PC-3 (cell line): ENCODE measurements around the gene BEND7. TPM values are rescaled to one million over a fixed set of nuclear protein-coding genes. Genes with fewer than 3 reads are reported as not detected.

Experiments
- ATAC-seq: fragments of 200-7000 bp; cut with Tn5 transposase; 2 replicates; pipeline ENCODE4 v1.9.1; 2020; ENCODE audit warnings: mild to moderate bottlenecking, moderate library complexity
- BruUV-seq: library from RNA; stranded (reverse); fragments of 400-500 nt; replicated peaks from 2 replicates; lab custom pipeline; 2021; lab: Mats Ljungman, UMichigan
- CTCF ChIA-PET: fragments of 300-600 bp; sonication (Branson Sonifier 250); formaldehyde crosslinking; loops from one replicate; lab custom pipeline; 2022; ENCODE audit warnings: antibody characterized with exemption; lab: Charles Lee
- POLR2A ChIA-PET: fragments of 300-600 bp; sonication (Branson Sonifier 250); formaldehyde crosslinking; loops from one replicate; lab custom pipeline; 2022; ENCODE audit warnings: antibody characterized with exemption; ENCODE audit not compliant: unreplicated experiment; lab: Charles Lee
- DNase-seq: peaks from one replicate; pipeline ENCODE4 v3.0.0-alpha.2; 2015
- H2AFZ ChIP-seq: fragments of 300-600 bp; sonication (generic); 2 replicates; pipeline ENCODE4 v1.6.0; 2016; ENCODE audit warnings: antibody characterized with exemption, low read length
- H3F3A ChIP-seq: fragments of 300-600 bp; sonication (generic); one replicate; pipeline ENCODE4 v1.6.0; 2017; ENCODE audit warnings: antibody characterized with exemption, low read length, control low read depth, mild to moderate bottlenecking; ENCODE audit not compliant: unreplicated experiment
- H3K27ac ChIP-seq: fragments of 300-600 bp; sonication (generic); 2 replicates; pipeline ENCODE4 v1.5.1; 2016; ENCODE audit warnings: mild to moderate bottlenecking, low read length
- H3K27me3 ChIP-seq: fragments of 300-600 bp; sonication (generic); 2 replicates; pipeline ENCODE4 v1.6.1; 2016; ENCODE audit warnings: low read length, mixed read lengths
- H3K36me3 ChIP-seq: fragments of 300-600 bp; sonication (generic); 2 replicates; pipeline ENCODE4 v1.6.1; 2016; ENCODE audit warnings: low read depth, mixed run types, low read length, mixed read lengths
- H3K4me1 ChIP-seq: fragments of 300-600 bp; sonication (generic); 2 replicates; pipeline ENCODE4 v1.5.1; 2016; ENCODE audit warnings: low read length; ENCODE audit not compliant: insufficient read depth
- H3K4me2 ChIP-seq: fragments of 300-600 bp; sonication (generic); 2 replicates; pipeline ENCODE4 v1.6.0; 2016; ENCODE audit warnings: low read length
- H3K4me3 ChIP-seq: fragments of 300-600 bp; sonication (generic); 2 replicates; pipeline ENCODE4 v1.5.1; 2016; ENCODE audit warnings: mild to moderate bottlenecking, low read length, mixed read lengths
- H3K79me2 ChIP-seq: fragments of 300-600 bp; sonication (generic); 2 replicates; pipeline ENCODE4 v1.6.1; 2017; ENCODE audit warnings: low read length, mixed read lengths
- H3K9ac ChIP-seq: fragments of 300-600 bp; sonication (generic); 2 replicates; pipeline ENCODE4 v1.6.0; 2016; ENCODE audit warnings: mild to moderate bottlenecking, low read length
- H3K9me2 ChIP-seq: fragments of 300-600 bp; sonication (generic); replicated peaks from 2 replicates; pipeline ENCODE4 v1.6.1; 2016; ENCODE audit warnings: mixed run types, low read length, mixed read lengths
- H3K9me3 ChIP-seq: fragments of 300-600 bp; sonication (generic); 2 replicates; pipeline ENCODE4 v1.6.1; 2016; ENCODE audit warnings: low read length, mixed read lengths
- H4K20me1 ChIP-seq: fragments of 300-600 bp; sonication (generic); 2 replicates; pipeline ENCODE4 v1.6.1; 2016; ENCODE audit warnings: low read length, mixed read lengths
- CTCF ChIP-seq: fragments of 300-600 bp; sonication (generic); conservative IDR thresholded peaks from 2 replicates; pipeline ENCODE4 v1.5.1; 2017; ENCODE audit warnings: antibody characterized with exemption, low read depth, mild to moderate bottlenecking, low read length
- EZH2 ChIP-seq: fragments of 300-600 bp; sonication (generic); IDR thresholded peaks from one replicate; pipeline ENCODE4 v1.6.1; 2017; ENCODE audit warnings: antibody characterized with exemption, mild to moderate bottlenecking, low read length; ENCODE audit not compliant: unreplicated experiment
- EZH2phosphoT487 ChIP-seq: fragments of 300-600 bp; sonication (generic); IDR thresholded peaks from 2 replicates; pipeline ENCODE4 v1.6.1; 2018; ENCODE audit warnings: mild to moderate bottlenecking, antibody characterized with exemption, low read length, borderline replicate concordance
- intact Hi-C: fragments of 100-400 bp; cut with micrococcal nuclease; formaldehyde crosslinking; loops from 2 replicates; pipeline ENCODE4 v1.9.0; 2023
- total RNA-seq: library from RNA; depleted of rRNA; stranded (reverse); fragments of >200 nt; gene quantifications from 2 replicates; pipeline ENCODE4 v1.2.3, GENCODE V29; 2014

The BEND7 gene
- total RNA-seq, 1 experiment from 2014 or later, result 2.6 TPM

- CTCF ChIA-PET, result interaction anchor here (0.6 kb wide), 1 partner anchor 124 kb away, joined by 3 read pairs; no protein-coding TSS in a partner anchor
- peak overlapping the region; percentile 69 for H3K4me3 ChIP-seq
- no peaks in the 10 kb centered on the region for H4K20me1 ChIP-seq
- TSS peak; percentile 29 for BruUV-seq
- H3K9me3 ChIP-seq, result no peaks in the 10 kb centered on the region
- H2AFZ ChIP-seq, result peak overlapping the region; percentile 72
- no peaks in the 10 kb centered on the region for H3F3A ChIP-seq
- peak; percentile 34 for DNase-seq
- no peaks in the 10 kb centered on the region for H3K36me3 ChIP-seq
- intact Hi-C loops, result no loop called here
- POLR2A ChIA-PET, result interaction anchor here (0.7 kb wide), 1 partner anchor 142 kb away, joined by 8 read pairs; no protein-coding TSS in a partner anchor
- no peak overlapping the region for H3K9ac ChIP-seq
- peak overlapping the region; percentile 81 for H3K4me2 ChIP-seq
- H3K4me1 ChIP-seq, result peaks cover 2% of the 10 kb centered on the region; the same call in 1 of the 2 replicates
- no peaks in the 10 kb centered on the region for H3K9me2 ChIP-seq
- no peak overlapping the region for H3K27ac ChIP-seq
- TF ChIP-seq CTCF (no peak), EZH2 (no peak), EZH2phosphoT487 (no peak)
- H3K27me3 ChIP-seq, result no peaks in the 10 kb centered on the region
- no peaks in the 10 kb centered on the region for H3K79me2 ChIP-seq
- peak; percentile 39; the same call in 1 of the 2 replicates for ATAC-seq
These were observed 1.6 kb downstream of the BEND7 start for GRCh38 chr10:13526948-13527863.

- intact Hi-C loops, result no loop called here
- no peaks in the 10 kb centered on the region for H3K9me3 ChIP-seq
- H3K4me3 ChIP-seq, result no peak overlapping the region
- BruUV-seq, result no TSS peak
- H3F3A ChIP-seq, result no peaks in the 10 kb centered on the region
- TF ChIP-seq EZH2phosphoT487 (no peak), CTCF (no peak), EZH2 (no peak)
- no peaks in the 10 kb centered on the region for H4K20me1 ChIP-seq
- H3K9me2 ChIP-seq, result no peaks in the 10 kb centered on the region
- CTCF ChIA-PET, result no interaction called here
- H3K4me2 ChIP-seq, result no peak overlapping the region
- ATAC-seq, result no peak
- H3K27ac ChIP-seq, result no peak overlapping the region
- H3K27me3 ChIP-seq, result no peaks in the 10 kb centered on the region
- no peaks in the 10 kb centered on the region for H3K79me2 ChIP-seq
- H2AFZ ChIP-seq, result no peak overlapping the region
- no peaks in the 10 kb centered on the region for H3K36me3 ChIP-seq
- DNase-seq, result no peak
- POLR2A ChIA-PET, result no interaction called here
- peaks cover 2% of the 10 kb centered on the region; the same call in 1 of the 2 replicates for H3K4me1 ChIP-seq
- no peak overlapping the region for H3K9ac ChIP-seq
These were observed 3.2 kb downstream of the BEND7 start for GRCh38 chr10:13525663-13526062.

- BruUV-seq, result no TSS peak
- Histone ChIP-seq H3K9me2 (no peaks in the 10 kb centered on the region), H3K4me3 (no peak overlapping the region), H3K4me2 (no peak overlapping the region), H4K20me1 (no peaks in the 10 kb centered on the region), H2AFZ (no peak overlapping the region), H3F3A (no peaks in the 10 kb centered on the region), H3K36me3 (no peaks in the 10 kb centered on the region), H3K27ac (no peak overlapping the region), H3K9me3 (no peaks in the 10 kb centered on the region), H3K4me1 (no peaks in the 10 kb centered on the region), H3K27me3 (no peaks in the 10 kb centered on the region), H3K9ac (no peak overlapping the region), H3K79me2 (no peaks in the 10 kb centered on the region)
- TF ChIP-seq CTCF, result no peak
- TF ChIP-seq EZH2, result no peak
- TF ChIP-seq EZH2phosphoT487, result no peak
- no peak for ATAC-seq
- ChIA-PET CTCF (no interaction called here), POLR2A (no interaction called here)
- intact Hi-C loops, result no loop called here
- no peak for DNase-seq
These were observed 7.8 kb downstream of the BEND7 start for GRCh38 chr10:13521026-13521425.
